SK-N-SH treated with all-trans-retinoic acid at 6 μM for 48 hours (cell line): ENCODE measurements around the gene ZNF543.

Experiments used
- CSDC2 ChIP-seq: fragments of 250-450 bp; sonication (Bioruptor Pico); IDR thresholded peaks from 2 replicates; pipeline ENCODE4 v1.5.0; 2020; ENCODE audit warnings: mild to moderate bottlenecking, moderate library complexity
- ESRRG ChIP-seq: fragments of 250-450 bp; sonication (Bioruptor Pico); IDR thresholded peaks from 2 replicates; pipeline ENCODE4 v1.6.1; 2021; ENCODE audit warnings: mild to moderate bottlenecking
- ISL1 ChIP-seq: fragments of 250-450 bp; sonication (Bioruptor Pico); IDR thresholded peaks from 2 replicates; pipeline ENCODE4 v2.1.2; 2022; ENCODE audit warnings: mild to moderate bottlenecking, moderate library complexity
- SNAI2 ChIP-seq: fragments of 250-450 bp; sonication (Bioruptor Pico); IDR thresholded peaks from 2 replicates; pipeline ENCODE4 v1.5.0; 2020; ENCODE audit warnings: mild to moderate bottlenecking, moderate library complexity
- TOX ChIP-seq: fragments of 250-450 bp; sonication (Bioruptor Pico); IDR thresholded peaks from 2 replicates; pipeline ENCODE4 v1.8.0; 2021; ENCODE audit warnings: mild to moderate bottlenecking, moderate library complexity, borderline replicate concordance
- ZFP30 ChIP-seq: fragments of 450-650 bp; formaldehyde crosslinking; IDR thresholded peaks from 2 replicates; pipeline ENCODE4 v1.5.0; 2022; ENCODE audit warnings: mild to moderate bottlenecking, moderate library complexity
- ZNF70 ChIP-seq: fragments of 450-650 bp; formaldehyde crosslinking; IDR thresholded peaks from 2 replicates; pipeline ENCODE4 v1.5.0; 2020; ENCODE audit warnings: mild to moderate bottlenecking, moderate library complexity
- TF ChIP-seq, protein P1 (sequence below): fragments of 250-450 bp; sonication (Bioruptor Pico); IDR thresholded peaks from 2 replicates; pipeline ENCODE4 v1.8.0; 2020; ENCODE audit warnings: mild to moderate bottlenecking, moderate library complexity, borderline replicate concordance
- TF ChIP-seq, protein P2 (sequence below): fragments of 250-450 bp; sonication (Bioruptor Pico); IDR thresholded peaks from 2 replicates; pipeline ENCODE4 v1.5.1; 2020; ENCODE audit warnings: low read depth, mild to moderate bottlenecking, moderate library complexity

DNA sequence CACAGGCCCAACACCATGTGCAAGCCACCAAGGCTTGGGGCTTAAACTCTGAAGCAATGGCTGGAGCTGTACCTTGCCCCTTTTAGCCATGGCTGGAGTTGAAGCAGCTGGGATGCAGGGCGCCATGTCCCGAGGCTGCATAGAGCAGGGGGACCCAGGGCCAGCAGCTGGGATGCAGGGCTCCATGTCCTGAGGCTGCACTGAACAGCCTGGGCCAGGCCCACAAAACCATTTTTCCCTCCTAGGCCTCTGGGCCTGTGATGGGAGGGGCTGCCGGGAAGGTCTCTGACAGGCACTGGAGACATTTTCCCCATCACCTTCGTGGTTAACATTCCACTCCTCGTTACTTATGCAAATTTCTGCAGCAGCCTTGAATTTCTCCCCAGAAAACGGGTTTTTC lies 53.9 kb downstream of the ZNF543 start:
- no peak for TF ChIP-seq ESRRG (CRISPR knock-in tag)
- no peak for TF ChIP-seq SNAI2 (CRISPR knock-in tag)
- no peak for TF ChIP-seq CSDC2 (CRISPR knock-in tag)
- no peak for TF ChIP-seq ZFP30 (CRISPR knock-in tag)
- TF ChIP-seq, protein P1, sequence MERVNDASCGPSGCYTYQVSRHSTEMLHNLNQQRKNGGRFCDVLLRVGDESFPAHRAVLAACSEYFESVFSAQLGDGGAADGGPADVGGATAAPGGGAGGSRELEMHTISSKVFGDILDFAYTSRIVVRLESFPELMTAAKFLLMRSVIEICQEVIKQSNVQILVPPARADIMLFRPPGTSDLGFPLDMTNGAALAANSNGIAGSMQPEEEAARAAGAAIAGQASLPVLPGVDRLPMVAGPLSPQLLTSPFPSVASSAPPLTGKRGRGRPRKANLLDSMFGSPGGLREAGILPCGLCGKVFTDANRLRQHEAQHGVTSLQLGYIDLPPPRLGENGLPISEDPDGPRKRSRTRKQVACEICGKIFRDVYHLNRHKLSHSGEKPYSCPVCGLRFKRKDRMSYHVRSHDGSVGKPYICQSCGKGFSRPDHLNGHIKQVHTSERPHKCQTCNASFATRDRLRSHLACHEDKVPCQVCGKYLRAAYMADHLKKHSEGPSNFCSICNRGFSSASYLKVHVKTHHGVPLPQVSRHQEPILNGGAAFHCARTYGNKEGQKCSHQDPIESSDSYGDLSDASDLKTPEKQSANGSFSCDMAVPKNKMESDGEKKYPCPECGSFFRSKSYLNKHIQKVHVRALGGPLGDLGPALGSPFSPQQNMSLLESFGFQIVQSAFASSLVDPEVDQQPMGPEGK, result no peak
- TF ChIP-seq ISL1 (CRISPR knock-in tag), result no peak
- TF ChIP-seq, protein P2, sequence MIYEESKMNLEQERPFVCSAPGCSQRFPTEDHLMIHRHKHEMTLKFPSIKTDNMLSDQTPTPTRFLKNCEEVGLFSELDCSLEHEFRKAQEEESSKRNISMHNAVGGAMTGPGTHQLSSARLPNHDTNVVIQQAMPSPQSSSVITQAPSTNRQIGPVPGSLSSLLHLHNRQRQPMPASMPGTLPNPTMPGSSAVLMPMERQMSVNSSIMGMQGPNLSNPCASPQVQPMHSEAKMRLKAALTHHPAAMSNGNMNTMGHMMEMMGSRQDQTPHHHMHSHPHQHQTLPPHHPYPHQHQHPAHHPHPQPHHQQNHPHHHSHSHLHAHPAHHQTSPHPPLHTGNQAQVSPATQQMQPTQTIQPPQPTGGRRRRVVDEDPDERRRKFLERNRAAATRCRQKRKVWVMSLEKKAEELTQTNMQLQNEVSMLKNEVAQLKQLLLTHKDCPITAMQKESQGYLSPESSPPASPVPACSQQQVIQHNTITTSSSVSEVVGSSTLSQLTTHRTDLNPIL (CRISPR knock-in tag), result no peak
- TF ChIP-seq ZNF70 (CRISPR knock-in tag), result no peak
- TF ChIP-seq TOX (CRISPR knock-in tag), result no peak
